CD4-positive, CD25-positive, alpha-beta regulatory T cell (primary cell): ENCODE results near the gene WDR62. TPM values are rescaled to one million over a fixed set of nuclear protein-coding genes. Genes with fewer than 3 reads are reported as not detected.

Experiments
- ATAC-seq, 2 donors: fragments of 150-1000 bp; cut with Tn5 transposase; one replicate each; pipeline ENCODE4 v1.10.0; 2021; ENCODE audit warnings: low read depth in 2 of 2, moderate number of reproducible peaks in 2 of 2, moderate library complexity in 1 of 2
- DNase-seq, 3 donors: peaks; one replicate each; pipeline versions ENCODE4 v3.0.0 to v3.0.0-alpha.2; 2012 to 2022; ENCODE audit warnings: mixed read lengths in 1 of 3
- H3K27ac ChIP-seq: one replicate; pipeline ENCODE4 v1.7.0; 2013; ENCODE audit warnings: mild to moderate bottlenecking, low read length; ENCODE audit not compliant: insufficient read depth, poor library complexity, severe bottlenecking
- H3K27me3 ChIP-seq: one replicate; pipeline ENCODE4 v1.7.0; 2013; ENCODE audit warnings: low read length; ENCODE audit not compliant: control insufficient read depth, insufficient read depth
- H3K36me3 ChIP-seq: one replicate; pipeline ENCODE4 v1.7.0; 2013; ENCODE audit warnings: mild to moderate bottlenecking, low read length, moderate library complexity; ENCODE audit not compliant: control insufficient read depth, insufficient read depth
- H3K4me1 ChIP-seq: 2 replicates; pipeline ENCODE4 v1.7.0; 2013; ENCODE audit warnings: mild to moderate bottlenecking, low read length; ENCODE audit not compliant: insufficient read depth, control insufficient read depth, poor library complexity, severe bottlenecking
- H3K4me3 ChIP-seq: one replicate; pipeline ENCODE4 v1.7.0; 2013; ENCODE audit warnings: low read depth, mild to moderate bottlenecking, low read length, moderate library complexity
- H3K9me3 ChIP-seq, 2 experiments: 1 replicate in 1 of 2; 2 replicates in 1 of 2; pipeline ENCODE4 v1.7.0; 2013; ENCODE audit warnings: low read length in 2 of 2, mild to moderate bottlenecking in 1 of 2, moderate library complexity in 1 of 2; ENCODE audit not compliant: control insufficient read depth in 2 of 2
- H3K27ac Mint-ChIP-seq, 3 donors: one replicate each; pipeline ENCODE4 v1.8.0; 2020 to 2022; ENCODE audit warnings: mild to moderate bottlenecking in 3 of 3, mixed read lengths in 3 of 3, moderate library complexity in 2 of 3
- H3K27me3 Mint-ChIP-seq: one replicate; pipeline ENCODE4 v1.8.0; 2022; ENCODE audit warnings: mild to moderate bottlenecking, mixed read lengths
- H3K36me3 Mint-ChIP-seq: one replicate; pipeline ENCODE4 v1.8.0; 2020; ENCODE audit warnings: mixed read lengths
- H3K4me1 Mint-ChIP-seq, 4 donors: one replicate each; pipeline ENCODE4 v1.8.0; 2020 to 2022; ENCODE audit warnings: mixed read lengths in 4 of 4, mild to moderate bottlenecking in 1 of 4
- H3K4me3 Mint-ChIP-seq, 4 donors: one replicate each; pipeline ENCODE4 v1.8.0; 2020 to 2022; ENCODE audit warnings: mild to moderate bottlenecking in 4 of 4, mixed read lengths in 4 of 4, moderate library complexity in 3 of 4
- H3K9me3 Mint-ChIP-seq, 7 donors: one replicate each; pipeline ENCODE4 v1.8.0; 2020 to 2022; ENCODE audit warnings: mixed read lengths in 7 of 7, mild to moderate bottlenecking in 3 of 7, moderate library complexity in 2 of 7
- polyA plus RNA-seq, 4 donors: library from polyadenylated mRNA; unstranded; fragments of 300-500 nt; fragmentation: Illumina TruSeq; gene quantifications; one replicate each; pipeline ENCODE4 v1.2.3, GENCODE V29; 2021
- total RNA-seq: library from RNA; stranded (reverse); gene quantifications from one replicate; pipeline ENCODE4 v1.2.3, GENCODE V29; 2022

The WDR62 gene
- total and polyA plus RNA-seq, 5 donors from 2014 or later = 0.21 to 6.8 (median 0.45) TPM; not detected in 1

DNA sequence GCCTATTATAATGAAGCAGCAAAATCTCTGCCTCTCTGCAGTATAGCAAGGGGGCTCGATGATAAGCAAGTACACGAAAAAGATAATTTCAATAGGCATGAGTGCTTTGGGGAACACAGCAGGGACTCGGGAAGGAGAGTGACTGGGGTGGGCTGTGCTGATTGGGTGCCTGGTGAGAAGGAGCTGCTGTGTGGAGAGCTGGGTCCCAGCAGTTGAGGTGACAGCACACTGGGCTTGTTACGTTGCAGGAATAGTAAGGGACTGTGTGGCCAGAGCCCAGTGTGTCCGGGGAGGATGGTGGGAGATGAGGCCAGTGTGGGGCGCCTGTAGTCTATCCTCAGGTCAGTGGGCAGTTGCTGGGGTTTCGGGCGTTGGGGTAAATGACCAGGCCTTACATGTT, 17.4 kb downstream of the WDR62 start:
- no peaks in the 10 kb centered on the region for H3K4me1 Mint-ChIP-seq
- H3K27ac Mint-ChIP-seq = no peak overlapping the region

DNA sequence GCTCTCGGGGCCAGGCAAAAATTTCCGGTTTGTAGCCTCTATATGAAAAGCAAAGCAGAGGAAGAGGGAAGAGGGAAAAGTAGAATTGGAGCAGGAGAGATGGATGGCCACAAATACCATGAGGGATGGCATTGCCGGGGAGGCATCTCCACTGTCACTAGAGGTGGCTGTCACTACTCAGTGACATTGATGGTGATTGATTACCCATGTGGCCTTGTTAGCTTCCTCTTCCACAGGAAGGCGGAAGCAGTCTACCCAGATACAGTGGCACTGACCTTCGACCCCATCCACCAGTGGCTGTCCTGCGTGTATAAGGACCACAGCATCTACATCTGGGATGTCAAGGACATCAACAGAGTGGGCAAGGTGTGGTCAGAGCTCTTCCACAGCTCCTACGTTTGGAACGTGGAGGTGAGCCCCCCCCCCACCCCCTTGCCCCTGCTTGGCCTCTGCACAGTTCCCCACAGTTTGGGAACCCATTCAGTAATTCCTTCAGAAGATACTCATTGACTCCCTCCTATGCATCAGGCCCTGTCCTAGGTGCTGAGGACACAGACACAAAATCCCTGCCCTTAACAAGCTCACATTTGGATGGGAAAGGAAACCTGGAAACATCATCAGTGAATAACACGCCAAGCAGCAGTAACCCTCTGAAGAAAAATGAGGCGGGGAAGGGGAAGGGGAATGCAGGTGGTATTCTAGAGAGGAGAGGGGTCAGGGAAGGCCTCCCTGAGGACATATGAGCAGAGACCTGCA, 18.6 kb downstream of the WDR62 start:
- H3K36me3 ChIP-seq = no peaks in the 10 kb centered on the region
- Mint-ChIP-seq H3K4me1 (no peaks in the 10 kb centered on the region), H3K27me3 (no peaks in the 10 kb centered on the region), H3K27ac (peak overlapping the region in 1 of 3 donors; percentile 46), H3K36me3 (no peaks in the 10 kb centered on the region), H3K4me3 (no peak overlapping the region), H3K9me3 (no peaks in the 10 kb centered on the region)
- DNase-seq = no peak
- no peak for ATAC-seq
- no peaks in the 10 kb centered on the region for H3K27me3 ChIP-seq
- no peaks in the 10 kb centered on the region for H3K4me1 ChIP-seq
- H3K9me3 ChIP-seq = no peaks in the 10 kb centered on the region
- H3K27ac ChIP-seq = no peak overlapping the region
- no peak overlapping the region for H3K4me3 ChIP-seq

More for the DNA sequence above, 17.4 kb downstream of the WDR62 start:
- Mint-ChIP-seq H3K36me3 (no peaks in the 10 kb centered on the region), H3K27me3 (no peaks in the 10 kb centered on the region), H3K9me3 (no peaks in the 10 kb centered on the region), H3K4me3 (no peak overlapping the region)
- ATAC-seq (no peak), DNase-seq (no peak)
- H3K4me3 ChIP-seq = no peak overlapping the region
- no peaks in the 10 kb centered on the region for H3K9me3 ChIP-seq
- no peaks in the 10 kb centered on the region for H3K36me3 ChIP-seq
- H3K27me3 ChIP-seq = no peaks in the 10 kb centered on the region
- H3K4me1 ChIP-seq = no peaks in the 10 kb centered on the region
- H3K27ac ChIP-seq = no peak overlapping the region

DNA sequence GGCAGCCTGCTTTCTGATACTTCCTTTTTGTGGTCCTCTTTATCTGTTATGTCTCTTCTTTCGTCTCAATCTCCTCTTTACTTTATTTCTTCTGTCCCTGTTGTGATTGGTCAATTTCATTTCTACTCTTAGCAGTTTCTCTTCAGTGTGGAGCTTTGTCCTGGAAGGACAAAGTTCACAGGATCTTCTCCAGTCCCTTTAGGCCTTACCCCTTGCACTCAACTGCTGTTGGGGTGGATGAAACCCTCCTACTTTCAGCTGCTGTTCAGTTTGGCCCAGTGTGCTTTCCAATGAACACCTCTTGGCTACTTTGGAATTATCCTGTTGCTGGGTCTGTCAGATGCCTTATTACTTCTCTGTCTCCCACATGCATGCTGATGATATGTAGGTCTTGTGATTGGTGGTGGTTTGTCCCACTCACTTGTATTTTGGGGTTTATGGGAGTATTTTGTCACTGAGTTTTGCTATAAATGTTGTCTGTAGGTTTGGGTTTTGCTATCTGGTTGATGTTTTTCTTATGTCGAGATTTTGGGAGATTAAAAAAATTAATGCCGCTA, 24.8 kb downstream of the WDR62 start:
- Histone ChIP-seq H3K4me3 (no peak overlapping the region), H3K27me3 (no peaks in the 10 kb centered on the region), H3K36me3 (peaks cover 6% of the 10 kb centered on the region), H3K27ac (no peak overlapping the region), H3K9me3 (no peaks in the 10 kb centered on the region), H3K4me1 (no peaks in the 10 kb centered on the region)
- Mint-ChIP-seq H3K4me1 (peaks cover 0 to 2% (median 0%) of the 10 kb centered on the region in 4 donors), H3K9me3 (no peaks in the 10 kb centered on the region), H3K36me3 (peaks cover 6% of the 10 kb centered on the region), H3K27me3 (no peaks in the 10 kb centered on the region), H3K27ac (peak overlapping the region in 1 of 3 donors; percentile 1), H3K4me3 (no peak overlapping the region)
- DNase-seq = no peak
- no peak for ATAC-seq

DNA sequence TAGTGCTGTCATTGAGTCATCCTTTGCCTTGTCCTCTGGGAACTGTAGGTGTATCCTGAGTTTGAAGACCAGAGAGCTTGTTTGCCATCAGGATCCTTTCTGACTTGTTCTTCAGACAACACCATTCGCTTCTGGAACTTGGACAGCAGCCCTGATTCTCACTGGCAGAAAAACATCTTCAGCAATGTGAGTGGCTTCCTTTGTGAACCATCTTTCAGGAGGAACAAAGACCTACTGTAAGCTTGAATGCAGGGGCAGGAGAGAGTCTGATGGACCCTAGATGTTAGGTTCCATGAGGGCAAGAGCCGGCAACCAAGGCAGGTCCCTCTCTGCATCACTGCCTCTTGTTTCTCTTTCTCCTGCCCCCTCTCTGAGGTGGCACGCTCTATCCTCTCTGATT, 26.7 kb downstream of the WDR62 start:
- H3K4me1 ChIP-seq = no peaks in the 10 kb centered on the region
- Mint-ChIP-seq H3K36me3 (peaks cover 9% of the 10 kb centered on the region), H3K9me3 (no peaks in the 10 kb centered on the region), H3K27ac (no peak overlapping the region), H3K4me1 (peaks cover 0 to 2% (median 0%) of the 10 kb centered on the region in 4 donors), H3K4me3 (no peak overlapping the region), H3K27me3 (no peaks in the 10 kb centered on the region)
- H3K36me3 ChIP-seq = peaks cover 6% of the 10 kb centered on the region
- ATAC-seq (no peak), DNase-seq (no peak)
- no peaks in the 10 kb centered on the region for H3K9me3 ChIP-seq
- no peak overlapping the region for H3K4me3 ChIP-seq
- no peak overlapping the region for H3K27ac ChIP-seq
- no peaks in the 10 kb centered on the region for H3K27me3 ChIP-seq

DNA sequence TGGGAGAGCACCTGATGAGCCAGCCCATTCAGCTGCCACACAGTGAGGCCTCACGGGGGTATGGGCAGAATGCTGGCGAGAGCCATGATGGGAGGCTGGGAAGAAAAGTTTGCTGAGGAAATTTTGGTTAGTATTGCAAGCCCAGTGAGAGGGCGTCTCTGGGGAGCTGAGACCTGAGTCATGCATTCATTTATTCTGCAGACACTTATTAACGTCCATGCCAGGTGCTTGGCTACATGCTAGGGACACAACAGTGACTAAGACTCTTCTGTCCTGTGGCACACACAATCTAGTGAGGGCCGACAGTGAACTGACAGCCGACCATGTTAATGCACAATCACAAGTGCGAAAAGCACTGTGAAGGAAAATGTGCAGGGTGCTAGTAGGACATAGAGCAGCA, 27.2 kb downstream of the WDR62 start:
- Mint-ChIP-seq H3K4me1 (peaks cover 0 to 2% (median 0%) of the 10 kb centered on the region in 4 donors), H3K4me3 (no peak overlapping the region), H3K9me3 (no peaks in the 10 kb centered on the region), H3K27ac (no peak overlapping the region), H3K27me3 (no peaks in the 10 kb centered on the region), H3K36me3 (peaks cover 9% of the 10 kb centered on the region)
- no peak overlapping the region for H3K27ac ChIP-seq
- H3K4me1 ChIP-seq = no peaks in the 10 kb centered on the region
- H3K27me3 ChIP-seq = no peaks in the 10 kb centered on the region
- DNase-seq (no peak), ATAC-seq (no peak)
- no peaks in the 10 kb centered on the region for H3K9me3 ChIP-seq
- H3K4me3 ChIP-seq = no peak overlapping the region
- H3K36me3 ChIP-seq = peaks cover 6% of the 10 kb centered on the region

DNA sequence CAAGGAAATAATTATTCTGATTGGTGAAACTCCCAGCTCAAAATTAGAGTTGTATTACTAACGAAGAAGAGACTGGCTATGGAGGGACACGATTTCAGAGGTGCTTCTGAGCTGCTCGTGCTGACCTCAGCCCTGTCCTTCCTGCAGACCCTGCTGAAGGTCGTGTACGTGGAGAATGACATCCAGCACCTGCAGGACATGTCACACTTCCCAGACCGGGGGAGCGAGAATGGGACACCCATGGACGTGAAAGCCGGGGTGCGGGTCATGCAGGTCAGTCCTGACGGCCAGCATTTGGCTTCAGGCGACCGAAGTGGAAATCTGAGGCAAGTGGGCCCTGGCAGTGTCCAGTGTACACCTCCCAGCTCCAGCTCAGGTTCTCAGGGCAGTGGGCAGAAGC, 28.2 kb downstream of the WDR62 start:
- Mint-ChIP-seq H3K4me1 (peaks cover 0 to 2% (median 0%) of the 10 kb centered on the region in 4 donors), H3K27ac (no peak overlapping the region), H3K9me3 (no peaks in the 10 kb centered on the region), H3K4me3 (no peak overlapping the region), H3K27me3 (no peaks in the 10 kb centered on the region), H3K36me3 (peaks cover 9% of the 10 kb centered on the region)
- no peak for DNase-seq
- Histone ChIP-seq H3K4me3 (no peak overlapping the region), H3K9me3 (no peaks in the 10 kb centered on the region), H3K27ac (no peak overlapping the region), H3K4me1 (no peaks in the 10 kb centered on the region), H3K36me3 (peaks cover 6% of the 10 kb centered on the region), H3K27me3 (no peaks in the 10 kb centered on the region)
- no peak for ATAC-seq

DNA sequence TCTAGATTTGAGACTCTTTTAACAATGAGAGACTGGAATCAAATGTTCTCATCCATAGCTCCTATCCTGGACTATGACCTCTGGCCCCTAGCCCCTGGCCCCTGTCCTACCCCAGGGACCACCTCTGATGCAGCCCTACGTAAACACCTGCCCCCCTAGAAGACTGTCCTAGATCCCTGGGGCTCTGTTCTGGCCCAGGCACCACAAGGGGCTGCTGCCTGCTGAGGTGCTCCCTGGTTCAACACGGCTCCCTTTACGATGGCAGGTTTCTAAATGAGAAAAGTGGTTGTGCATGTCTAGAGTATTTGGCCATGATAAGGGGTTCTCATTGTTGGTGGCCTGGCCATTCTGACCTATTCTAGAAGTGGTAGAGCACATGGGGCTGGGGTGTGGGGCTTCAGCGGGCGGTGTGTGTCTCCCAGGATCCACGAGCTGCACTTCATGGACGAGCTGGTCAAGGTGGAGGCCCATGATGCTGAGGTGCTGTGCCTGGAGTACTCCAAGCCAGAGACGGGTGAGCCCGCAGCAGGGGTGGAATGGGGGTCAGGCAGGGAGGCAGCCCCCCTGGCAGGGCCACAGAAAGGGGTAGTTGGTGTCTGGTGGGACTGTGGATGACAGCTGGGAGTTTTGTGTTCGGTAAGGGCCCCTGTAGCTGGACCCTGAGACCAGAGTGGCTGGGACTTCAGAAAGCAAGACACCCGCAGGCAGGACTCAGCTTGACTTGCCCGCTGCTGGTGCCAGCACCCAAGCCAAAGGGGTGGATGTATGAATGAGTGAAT, 29.7 kb downstream of the WDR62 start:
- H3K27ac ChIP-seq = no peak overlapping the region
- no peak for DNase-seq
- H3K4me3 ChIP-seq = no peak overlapping the region
- Mint-ChIP-seq H3K36me3 (peaks cover 14% of the 10 kb centered on the region), H3K9me3 (no peaks in the 10 kb centered on the region), H3K4me1 (no peaks in the 10 kb centered on the region), H3K27ac (no peak overlapping the region), H3K27me3 (no peaks in the 10 kb centered on the region), H3K4me3 (no peak overlapping the region)
- H3K9me3 ChIP-seq = no peaks in the 10 kb centered on the region
- H3K36me3 ChIP-seq = peaks cover 6% of the 10 kb centered on the region
- H3K27me3 ChIP-seq = no peaks in the 10 kb centered on the region
- ATAC-seq = no peak
- H3K4me1 ChIP-seq = no peaks in the 10 kb centered on the region
